HepG2 (cell line): Measurements from ENCODE around the gene ANKRD65. TPM values are rescaled to one million over a fixed set of nuclear protein-coding genes. Genes with fewer than 3 reads are reported as not detected.
A peak's percentile ranks its signal among the peaks of the same experiment; 100 is the strongest.

Experiments used
- ARID4A ChIP-seq: sonication (generic); formaldehyde crosslinking; IDR thresholded peaks from 2 replicates; pipeline ENCODE4 v1.5.0; 2020; ENCODE audit warnings: mild to moderate bottlenecking, missing genetic modification reagents, borderline replicate concordance
- CEBPZ ChIP-seq: IDR thresholded peaks from 2 replicates; pipeline ENCODE4 v1.6.1; 2012; ENCODE audit warnings: low read length, improper control_type of control experiment
- IKZF5 ChIP-seq: IDR thresholded peaks from 2 replicates; pipeline ENCODE4 v1.6.1; 2018; ENCODE audit warnings: missing genetic modification reagents, mild to moderate bottlenecking, missing compliant biosample characterization
- KDM2A ChIP-seq: sonication (generic); formaldehyde crosslinking; IDR thresholded peaks from 2 replicates; pipeline ENCODE4 v1.4.0; 2020; ENCODE audit warnings: low read depth, missing genetic modification reagents, borderline replicate concordance
- KDM3A ChIP-seq: IDR thresholded peaks from 2 replicates; pipeline ENCODE4 v1.6.1; 2018; ENCODE audit warnings: low read depth, missing compliant biosample characterization
- MYPOP ChIP-seq: sonication (generic); formaldehyde crosslinking; IDR thresholded peaks from 2 replicates; pipeline ENCODE4 v1.8.1; 2023; ENCODE audit warnings: mild to moderate bottlenecking, moderate library complexity, missing genetic modification reagents
- NR2F1 ChIP-seq, 2 experiments: fragments of 450-650 bp in 1 of 2; formaldehyde crosslinking in 1 of 2; IDR thresholded peaks; 2 replicates each; pipeline versions ENCODE4 v1.5.0 to v1.6.1; 2016 to 2020; ENCODE audit warnings: mild to moderate bottlenecking in 1 of 2, missing compliant biosample characterization in 1 of 2, missing genetic modification reagents in 1 of 2, moderate library complexity in 1 of 2
- RBM39 ChIP-seq: fragments of 200-400 bp; formaldehyde crosslinking; IDR thresholded peaks from one replicate; pipeline ENCODE4 v1.6.1; 2018; ENCODE audit warnings: antibody characterized with exemption, mild to moderate bottlenecking, low read depth, low read length; ENCODE audit not compliant: poor library complexity, severe bottlenecking
- SP2 ChIP-seq: sonication (generic); formaldehyde crosslinking; IDR thresholded peaks from 2 replicates; pipeline ENCODE4 v1.5.1; 2020; ENCODE audit warnings: mild to moderate bottlenecking, missing genetic modification reagents
- ZBTB46 ChIP-seq: sonication (generic); formaldehyde crosslinking; IDR thresholded peaks from 2 replicates; pipeline ENCODE4 v1.4.0; 2020; ENCODE audit warnings: mild to moderate bottlenecking, missing genetic modification reagents, borderline replicate concordance
- ZNF235 ChIP-seq: sonication (generic); formaldehyde crosslinking; IDR thresholded peaks from 2 replicates; pipeline ENCODE4 v1.8.1; 2023; ENCODE audit warnings: mild to moderate bottlenecking, missing genetic modification reagents, borderline replicate concordance
- ZNF414 ChIP-seq: sonication (generic); formaldehyde crosslinking; IDR thresholded peaks from 2 replicates; pipeline ENCODE4 v1.5.0; 2020; ENCODE audit warnings: missing genetic modification reagents
- ZNF709 ChIP-seq: sonication (generic); formaldehyde crosslinking; IDR thresholded peaks from 2 replicates; pipeline ENCODE4 v1.5.0; 2020; ENCODE audit warnings: mild to moderate bottlenecking, missing genetic modification reagents
- ZNF713 ChIP-seq: sonication (generic); formaldehyde crosslinking; IDR thresholded peaks from 2 replicates; pipeline ENCODE4 v1.4.0; 2020; ENCODE audit warnings: mild to moderate bottlenecking, missing genetic modification reagents
- ZNF792 ChIP-seq: IDR thresholded peaks from 2 replicates; pipeline ENCODE4 v1.6.1; 2016
- polyA plus RNA-seq, 8 experiments: library from polyadenylated mRNA; depleted of rRNA in 3 of 8; stranded (reverse) in 7 of 8; unstranded in 1 of 8; fragments of >200 nt; fragmentation: Illumina TruSeq in 4 of 8; extraction: Trizol in 4 of 8; gene quantifications; 2 replicates each; pipeline versions ENCODE4 v1.2.1 to v1.2.3, GENCODE V29; 2011 to 2016; ENCODE audit warnings: low read depth in 4 of 8, missing spikeins in 1 of 8, mixed read lengths in 1 of 8; ENCODE audit not compliant: insufficient read depth in 1 of 8
- total RNA-seq, 5 experiments: library from RNA; depleted of rRNA; stranded (reverse); fragments of >200 nt; fragmentation: Illumina TruSeq; extraction: Trizol; gene quantifications; 2 replicates each; pipeline ENCODE4 v1.2.3, GENCODE V29; 2016; ENCODE audit warnings: low read depth in 1 of 5

ANKRD65 gene
- total and polyA plus RNA-seq, 2 of the 13 experiments (the other 11 are each of a cell fraction or from before 2014, with no cell fraction given): 12.1 to 30.1 TPM

- TF ChIP-seq ARID4A (CRISPR knock-in tag) (peak; percentile 99), RBM39 (peak; percentile 82), ZNF792 (CRISPR knock-in tag) (0 out of 2 replicates have a peak, but pooled peaks have one; percentile 42), KDM3A (CRISPR knock-in tag) (peak; percentile 78), KDM2A (peak; percentile 98), MYPOP (CRISPR knock-in tag) (peak; percentile 61; the same call in 1 of the 2 replicates), ZNF713 (CRISPR knock-in tag) (0 out of 2 replicates have a peak, but pooled peaks have one; percentile 62), ZNF709 (CRISPR knock-in tag) (peak; percentile 94; the same call in 1 of the 2 replicates), ZNF235 (CRISPR knock-in tag) (no peak), ZBTB46 (CRISPR knock-in tag) (no peak), SP2 (peak; percentile 99), NR2F1 (CRISPR knock-in tag; IDR thresholded peaks at IDR 0.05) (peak in 1 of 2 experiments; percentile 17; a peak in 1 of 4 replicates), IKZF5 (CRISPR knock-in tag) (peak; percentile 61), ZNF414 (CRISPR knock-in tag) (peak; percentile 61; the same call in 1 of the 2 replicates), CEBPZ (no peak)
These were observed 21.7 kb downstream of the ANKRD65 start, which contains the start of gene CCNL2 (continued) for GRCh38 chr1:1399187-1399871.
